Loucy (cell line): ENCODE measurements around the gene PPFIA1.

Experiments used
- EZH2phosphoT487 ChIP-seq: fragments of 200-600 bp; IDR thresholded peaks from 2 replicates; pipeline ENCODE4 v1.6.1; 2018; ENCODE audit warnings: antibody characterized with exemption, mild to moderate bottlenecking, moderate library complexity, borderline replicate concordance
- TF ChIP-seq, protein P1 (sequence below): fragments of 200-600 bp; sonication (generic); conservative IDR thresholded peaks from 2 replicates; pipeline ENCODE4 v1.5.1; 2014; ENCODE audit warnings: mild to moderate bottlenecking, antibody characterized with exemption, low read length

- TF ChIP-seq, protein P1, sequence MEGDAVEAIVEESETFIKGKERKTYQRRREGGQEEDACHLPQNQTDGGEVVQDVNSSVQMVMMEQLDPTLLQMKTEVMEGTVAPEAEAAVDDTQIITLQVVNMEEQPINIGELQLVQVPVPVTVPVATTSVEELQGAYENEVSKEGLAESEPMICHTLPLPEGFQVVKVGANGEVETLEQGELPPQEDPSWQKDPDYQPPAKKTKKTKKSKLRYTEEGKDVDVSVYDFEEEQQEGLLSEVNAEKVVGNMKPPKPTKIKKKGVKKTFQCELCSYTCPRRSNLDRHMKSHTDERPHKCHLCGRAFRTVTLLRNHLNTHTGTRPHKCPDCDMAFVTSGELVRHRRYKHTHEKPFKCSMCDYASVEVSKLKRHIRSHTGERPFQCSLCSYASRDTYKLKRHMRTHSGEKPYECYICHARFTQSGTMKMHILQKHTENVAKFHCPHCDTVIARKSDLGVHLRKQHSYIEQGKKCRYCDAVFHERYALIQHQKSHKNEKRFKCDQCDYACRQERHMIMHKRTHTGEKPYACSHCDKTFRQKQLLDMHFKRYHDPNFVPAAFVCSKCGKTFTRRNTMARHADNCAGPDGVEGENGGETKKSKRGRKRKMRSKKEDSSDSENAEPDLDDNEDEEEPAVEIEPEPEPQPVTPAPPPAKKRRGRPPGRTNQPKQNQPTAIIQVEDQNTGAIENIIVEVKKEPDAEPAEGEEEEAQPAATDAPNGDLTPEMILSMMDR, result no peak
- no peak for TF ChIP-seq EZH2phosphoT487
Observed at GRCh38 chr11:70335511-70335910, 65.0 kb downstream of the PPFIA1 start.
